ENCODE measurements around the gene CYP1A1. TPM values are rescaled to one million over a fixed set of nuclear protein-coding genes. Genes with fewer than 3 reads are reported as not detected.
A peak's percentile ranks its signal among the peaks of the same experiment; 100 is the strongest.

CYP1A1 gene
- total and polyA plus RNA-seq, 2 of the 13 experiments (the other 11 are each of a cell fraction or from before 2014, with no cell fraction given) = 7.9 to 8.0 TPM

DNA sequence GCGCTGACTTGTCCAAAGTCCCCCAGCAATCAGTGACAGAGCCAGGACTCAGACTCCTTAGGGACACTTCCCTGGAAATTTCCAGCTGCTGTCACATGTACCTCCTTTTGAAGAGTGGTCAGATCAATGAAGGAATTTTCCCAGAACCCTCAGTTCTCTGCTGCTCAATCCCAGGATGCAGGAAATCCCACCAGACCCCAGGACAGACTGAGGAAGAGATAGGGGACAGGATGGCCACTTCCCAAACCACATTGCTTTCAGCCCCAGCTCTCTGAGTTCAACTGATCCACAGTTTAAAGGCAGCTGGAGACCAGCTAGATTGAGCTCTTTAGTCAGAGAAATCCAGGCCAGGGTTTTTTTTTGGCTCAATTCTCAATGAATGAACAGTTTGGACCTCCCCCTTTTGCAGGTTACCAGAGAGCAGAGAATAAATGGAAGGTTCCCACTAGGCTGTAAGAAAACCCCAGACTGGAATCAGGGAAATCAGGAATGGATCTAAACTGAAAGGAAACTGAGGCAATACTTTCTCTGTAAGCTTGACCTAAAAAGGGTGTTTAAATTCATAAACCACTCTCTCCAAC lies 1.5 kb downstream of the CYP1A1 start (continued):
- TF ChIP-seq, protein P1, sequence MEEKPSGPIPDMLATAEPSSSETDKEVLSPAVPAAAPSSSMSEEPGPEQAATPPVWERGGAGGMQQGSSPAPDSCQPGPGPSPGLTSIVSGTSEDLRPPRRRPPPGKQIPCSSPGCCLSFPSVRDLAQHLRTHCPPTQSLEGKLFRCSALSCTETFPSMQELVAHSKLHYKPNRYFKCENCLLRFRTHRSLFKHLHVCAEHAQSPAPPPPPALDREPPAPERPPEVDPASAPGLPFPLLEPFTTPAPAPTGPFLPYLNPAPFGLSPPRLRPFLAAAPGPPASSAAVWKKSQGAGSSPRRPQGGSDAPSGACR (CRISPR knock-in tag; IDR thresholded peaks at IDR 0.05) = no peak
- TF ChIP-seq TEAD3 (CRISPR knock-in tag; optimal IDR thresholded peaks at IDR 0.05; ENCODE audit: borderline replicate concordance) (peak; percentile 43), NR2C2 (CRISPR knock-in tag; IDR thresholded peaks at IDR 0.05; ENCODE audit: borderline replicate concordance) (peak; percentile 37; the same call in 1 of the 2 replicates), KLF12 (CRISPR knock-in tag; IDR thresholded peaks at IDR 0.05; ENCODE audit: borderline replicate concordance) (no peak), ASH2L (IDR thresholded peaks at IDR 0.05; ENCODE audit: insufficient read length, low read depth, low read length) (peak; percentile 49), RXRB (CRISPR knock-in tag; IDR thresholded peaks at IDR 0.05; ENCODE audit: borderline replicate concordance) (peak; percentile 12; the same call in 1 of the 2 replicates), POLR2G (IDR thresholded peaks at IDR 0.05; ENCODE audit: low read depth, low read length) (peak; percentile 58; the same call in 1 of the 2 replicates), HNF4G (IDR thresholded peaks at IDR 0.05; ENCODE audit: borderline replicate concordance, low read depth, low read length) (peak; percentile 29; the same call in 1 of the 2 replicates), HNF4G (CRISPR knock-in tag; IDR thresholded peaks at IDR 0.05; ENCODE audit: borderline replicate concordance, low read depth) (no peak), XRCC5 (optimal IDR thresholded peaks at IDR 0.05; ENCODE audit: low read length) (peak; percentile 82), ATF1 (CRISPR knock-in tag; IDR thresholded peaks at IDR 0.05) (0 out of 2 replicates have a peak, but pooled peaks have one; percentile 40), PHF21A (CRISPR knock-in tag; IDR thresholded peaks at IDR 0.05) (peak; percentile 87), TARDBP (CRISPR knock-in tag; IDR thresholded peaks at IDR 0.05) (no peak), ZNF205 (CRISPR knock-in tag; IDR thresholded peaks at IDR 0.05) (peak; percentile 65; the same call in 1 of the 2 replicates), CCAR2 (optimal IDR thresholded peaks at IDR 0.05; ENCODE audit: low read depth, low read length) (peak; percentile 57), ARNTL (CRISPR knock-in tag; IDR thresholded peaks at IDR 0.05) (0 out of 2 replicates have a peak, but pooled peaks have one; percentile 13)
- TF ChIP-seq, protein P2, sequence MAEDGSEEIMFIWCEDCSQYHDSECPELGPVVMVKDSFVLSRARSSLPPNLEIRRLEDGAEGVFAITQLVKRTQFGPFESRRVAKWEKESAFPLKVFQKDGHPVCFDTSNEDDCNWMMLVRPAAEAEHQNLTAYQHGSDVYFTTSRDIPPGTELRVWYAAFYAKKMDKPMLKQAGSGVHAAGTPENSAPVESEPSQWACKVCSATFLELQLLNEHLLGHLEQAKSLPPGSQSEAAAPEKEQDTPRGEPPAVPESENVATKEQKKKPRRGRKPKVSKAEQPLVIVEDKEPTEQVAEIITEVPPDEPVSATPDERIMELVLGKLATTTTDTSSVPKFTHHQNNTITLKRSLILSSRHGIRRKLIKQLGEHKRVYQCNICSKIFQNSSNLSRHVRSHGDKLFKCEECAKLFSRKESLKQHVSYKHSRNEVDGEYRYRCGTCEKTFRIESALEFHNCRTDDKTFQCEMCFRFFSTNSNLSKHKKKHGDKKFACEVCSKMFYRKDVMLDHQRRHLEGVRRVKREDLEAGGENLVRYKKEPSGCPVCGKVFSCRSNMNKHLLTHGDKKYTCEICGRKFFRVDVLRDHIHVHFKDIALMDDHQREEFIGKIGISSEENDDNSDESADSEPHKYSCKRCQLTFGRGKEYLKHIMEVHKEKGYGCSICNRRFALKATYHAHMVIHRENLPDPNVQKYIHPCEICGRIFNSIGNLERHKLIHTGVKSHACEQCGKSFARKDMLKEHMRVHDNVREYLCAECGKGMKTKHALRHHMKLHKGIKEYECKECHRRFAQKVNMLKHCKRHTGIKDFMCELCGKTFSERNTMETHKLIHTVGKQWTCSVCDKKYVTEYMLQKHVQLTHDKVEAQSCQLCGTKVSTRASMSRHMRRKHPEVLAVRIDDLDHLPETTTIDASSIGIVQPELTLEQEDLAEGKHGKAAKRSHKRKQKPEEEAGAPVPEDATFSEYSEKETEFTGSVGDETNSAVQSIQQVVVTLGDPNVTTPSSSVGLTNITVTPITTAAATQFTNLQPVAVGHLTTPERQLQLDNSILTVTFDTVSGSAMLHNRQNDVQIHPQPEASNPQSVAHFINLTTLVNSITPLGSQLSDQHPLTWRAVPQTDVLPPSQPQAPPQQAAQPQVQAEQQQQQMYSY (CRISPR knock-in tag; IDR thresholded peaks at IDR 0.05) = peak; percentile 100
- TF ChIP-seq, protein P3, sequence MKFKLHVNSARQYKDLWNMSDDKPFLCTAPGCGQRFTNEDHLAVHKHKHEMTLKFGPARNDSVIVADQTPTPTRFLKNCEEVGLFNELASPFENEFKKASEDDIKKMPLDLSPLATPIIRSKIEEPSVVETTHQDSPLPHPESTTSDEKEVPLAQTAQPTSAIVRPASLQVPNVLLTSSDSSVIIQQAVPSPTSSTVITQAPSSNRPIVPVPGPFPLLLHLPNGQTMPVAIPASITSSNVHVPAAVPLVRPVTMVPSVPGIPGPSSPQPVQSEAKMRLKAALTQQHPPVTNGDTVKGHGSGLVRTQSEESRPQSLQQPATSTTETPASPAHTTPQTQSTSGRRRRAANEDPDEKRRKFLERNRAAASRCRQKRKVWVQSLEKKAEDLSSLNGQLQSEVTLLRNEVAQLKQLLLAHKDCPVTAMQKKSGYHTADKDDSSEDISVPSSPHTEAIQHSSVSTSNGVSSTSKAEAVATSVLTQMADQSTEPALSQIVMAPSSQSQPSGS (CRISPR knock-in tag; IDR thresholded peaks at IDR 0.05) = 0 out of 2 replicates have a peak, but pooled peaks have one; percentile 2
- TF ChIP-seq, protein P4, sequence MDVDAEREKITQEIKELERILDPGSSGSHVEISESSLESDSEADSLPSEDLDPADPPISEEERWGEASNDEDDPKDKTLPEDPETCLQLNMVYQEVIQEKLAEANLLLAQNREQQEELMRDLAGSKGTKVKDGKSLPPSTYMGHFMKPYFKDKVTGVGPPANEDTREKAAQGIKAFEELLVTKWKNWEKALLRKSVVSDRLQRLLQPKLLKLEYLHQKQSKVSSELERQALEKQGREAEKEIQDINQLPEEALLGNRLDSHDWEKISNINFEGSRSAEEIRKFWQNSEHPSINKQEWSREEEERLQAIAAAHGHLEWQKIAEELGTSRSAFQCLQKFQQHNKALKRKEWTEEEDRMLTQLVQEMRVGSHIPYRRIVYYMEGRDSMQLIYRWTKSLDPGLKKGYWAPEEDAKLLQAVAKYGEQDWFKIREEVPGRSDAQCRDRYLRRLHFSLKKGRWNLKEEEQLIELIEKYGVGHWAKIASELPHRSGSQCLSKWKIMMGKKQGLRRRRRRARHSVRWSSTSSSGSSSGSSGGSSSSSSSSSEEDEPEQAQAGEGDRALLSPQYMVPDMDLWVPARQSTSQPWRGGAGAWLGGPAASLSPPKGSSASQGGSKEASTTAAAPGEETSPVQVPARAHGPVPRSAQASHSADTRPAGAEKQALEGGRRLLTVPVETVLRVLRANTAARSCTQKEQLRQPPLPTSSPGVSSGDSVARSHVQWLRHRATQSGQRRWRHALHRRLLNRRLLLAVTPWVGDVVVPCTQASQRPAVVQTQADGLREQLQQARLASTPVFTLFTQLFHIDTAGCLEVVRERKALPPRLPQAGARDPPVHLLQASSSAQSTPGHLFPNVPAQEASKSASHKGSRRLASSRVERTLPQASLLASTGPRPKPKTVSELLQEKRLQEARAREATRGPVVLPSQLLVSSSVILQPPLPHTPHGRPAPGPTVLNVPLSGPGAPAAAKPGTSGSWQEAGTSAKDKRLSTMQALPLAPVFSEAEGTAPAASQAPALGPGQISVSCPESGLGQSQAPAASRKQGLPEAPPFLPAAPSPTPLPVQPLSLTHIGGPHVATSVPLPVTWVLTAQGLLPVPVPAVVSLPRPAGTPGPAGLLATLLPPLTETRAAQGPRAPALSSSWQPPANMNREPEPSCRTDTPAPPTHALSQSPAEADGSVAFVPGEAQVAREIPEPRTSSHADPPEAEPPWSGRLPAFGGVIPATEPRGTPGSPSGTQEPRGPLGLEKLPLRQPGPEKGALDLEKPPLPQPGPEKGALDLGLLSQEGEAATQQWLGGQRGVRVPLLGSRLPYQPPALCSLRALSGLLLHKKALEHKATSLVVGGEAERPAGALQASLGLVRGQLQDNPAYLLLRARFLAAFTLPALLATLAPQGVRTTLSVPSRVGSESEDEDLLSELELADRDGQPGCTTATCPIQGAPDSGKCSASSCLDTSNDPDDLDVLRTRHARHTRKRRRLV (CRISPR knock-in tag; IDR thresholded peaks at IDR 0.05) = no peak
